HG03558 (cell line): ENCODE results near the gene NOS1.
"Not testable (repeated sequence)": the region's sequence is repeated elsewhere in the genome, so short reads cannot be mapped to it uniquely, and the experiment has no call there.

Source experiments
- ATAC-seq: cut with Tn5 transposase; IDR thresholded peaks from one replicate; pipeline ENCODE4 v1.9.1; 2021; ENCODE audit warnings: moderate number of reproducible peaks; ENCODE audit not compliant: unreplicated experiment; ENCODE audit errors: extremely low read depth

The NOS1 gene

DNA sequence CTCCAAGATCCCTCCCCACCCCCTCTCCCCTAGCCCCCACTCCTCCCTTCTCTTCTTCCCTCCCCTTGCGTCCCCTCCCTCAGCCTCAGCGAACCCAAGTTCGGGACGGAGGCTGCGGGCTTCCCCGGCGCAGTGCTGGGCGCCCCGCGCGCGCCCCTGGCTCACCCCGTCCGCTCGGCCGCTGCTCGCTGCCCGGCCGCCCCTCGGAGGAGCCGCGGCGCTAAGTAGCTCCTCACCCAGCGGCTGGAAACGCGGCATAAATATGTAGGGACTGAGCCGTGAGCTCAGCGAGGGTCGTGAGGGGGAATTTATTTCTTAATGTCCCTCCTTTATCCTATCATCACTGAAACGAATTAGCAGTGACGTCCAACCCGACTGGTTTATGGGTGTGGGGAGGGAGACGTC is at the start of gene NOS1:
Gene NOS1 (minus strand): TSS at position 280 of the 405 bp plus-strand sequence. CDS start 30,557 bp downstream, outside the sequence.
- no peak for ATAC-seq

DNA sequence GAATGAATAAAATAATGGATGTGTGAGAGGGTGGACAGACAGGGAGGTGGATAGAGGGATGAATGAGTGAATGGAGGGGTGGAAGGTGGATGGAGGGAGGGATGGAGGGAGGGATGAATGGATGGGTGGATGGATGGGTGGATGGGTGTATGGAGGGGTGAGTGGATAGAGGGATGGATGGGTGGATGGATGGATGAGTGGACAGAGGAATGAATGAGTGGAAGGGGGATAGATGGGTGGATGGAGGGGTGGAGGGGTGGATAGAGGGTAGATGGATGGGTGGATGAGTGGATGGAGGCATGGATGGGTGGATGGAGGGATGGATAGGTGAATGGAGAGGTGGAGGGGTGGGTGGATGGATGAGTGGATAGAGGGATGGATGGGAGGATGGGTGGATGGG is 47.9 kb upstream of the NOS1 start:
- ATAC-seq, result no peak

DNA sequence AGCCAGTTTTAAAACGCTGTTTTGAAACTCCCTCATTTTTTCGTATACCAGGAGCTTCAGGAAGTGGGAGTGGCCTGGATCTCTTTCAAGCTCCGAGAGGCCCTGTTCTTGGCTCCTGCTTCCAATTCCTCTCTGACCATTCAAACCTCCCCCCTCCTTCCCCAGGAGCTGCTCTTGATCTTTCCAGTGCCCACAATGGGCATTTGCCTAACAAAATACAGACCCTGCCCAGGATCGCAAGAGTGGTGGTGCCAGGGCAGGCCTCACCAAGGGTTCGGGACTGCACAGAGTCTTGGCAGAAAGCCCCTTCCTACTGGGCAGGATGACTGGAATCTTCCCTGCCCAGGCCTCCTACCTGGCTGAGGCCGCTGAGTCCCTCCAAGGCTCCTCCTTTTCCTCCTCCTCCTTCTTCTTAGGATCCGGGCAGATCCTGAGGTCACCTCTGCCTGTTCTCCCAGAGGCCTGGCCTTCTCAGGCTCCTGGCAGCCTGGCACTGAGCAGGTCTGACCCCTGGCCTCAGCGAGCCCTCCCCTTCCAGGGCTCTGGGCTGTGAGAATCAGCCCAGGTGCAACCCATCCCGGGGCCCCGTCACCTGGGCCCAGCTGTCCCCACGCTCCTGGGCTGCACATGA is 46.9 kb upstream of the NOS1 start:
- no peak for ATAC-seq

DNA sequence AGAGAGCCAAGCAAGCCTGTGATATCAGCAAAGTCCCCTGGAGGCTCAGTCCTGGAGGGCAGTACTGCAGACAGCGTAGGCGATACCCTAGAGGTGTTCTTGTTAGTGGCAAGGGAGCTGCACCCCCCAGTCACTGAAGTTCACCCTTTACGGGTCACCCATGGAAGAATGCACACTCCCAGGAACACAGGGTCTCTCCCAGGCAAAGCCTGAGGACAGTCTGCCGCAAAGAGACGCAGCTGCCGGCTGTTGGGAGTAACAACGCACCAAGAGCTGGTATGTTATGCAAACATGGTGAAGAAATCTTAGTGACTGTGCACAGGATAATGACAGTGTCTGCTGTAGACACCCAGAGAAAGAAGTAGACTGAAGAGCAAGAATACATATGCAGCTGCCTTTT is 43.5 kb upstream of the NOS1 start:
- ATAC-seq, result no peak

DNA sequence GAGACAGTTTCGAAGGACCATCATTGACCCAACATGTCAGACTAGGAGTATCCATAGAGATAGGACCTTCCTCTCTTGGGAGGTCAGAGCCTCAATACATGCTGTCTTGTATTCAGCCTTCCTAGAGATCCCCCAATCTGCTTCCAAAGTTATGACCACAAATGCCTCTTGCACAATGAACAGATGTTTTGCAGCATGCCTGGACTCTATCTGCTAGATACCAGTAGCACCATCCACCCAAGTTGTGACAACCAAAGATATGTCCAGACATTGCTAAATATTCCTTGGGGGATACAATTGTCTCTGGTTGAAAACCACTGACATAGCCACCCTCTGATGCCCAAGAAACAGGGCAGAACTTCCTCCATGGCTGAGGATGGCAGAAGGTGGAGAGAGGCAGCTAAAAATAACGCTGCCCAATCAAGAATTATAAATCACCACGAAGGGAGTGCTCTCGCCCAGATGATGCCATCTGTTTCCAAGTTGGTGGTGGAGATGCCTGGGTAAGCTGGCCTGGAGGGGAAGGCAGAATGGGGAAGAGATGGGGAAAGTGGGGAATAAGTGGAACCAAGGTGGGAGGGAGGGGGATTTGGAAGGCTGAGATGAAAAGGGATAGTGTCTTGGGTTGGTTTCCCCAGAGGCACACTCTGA is 42.9 kb upstream of the NOS1 start:
- ATAC-seq, result no peak

DNA sequence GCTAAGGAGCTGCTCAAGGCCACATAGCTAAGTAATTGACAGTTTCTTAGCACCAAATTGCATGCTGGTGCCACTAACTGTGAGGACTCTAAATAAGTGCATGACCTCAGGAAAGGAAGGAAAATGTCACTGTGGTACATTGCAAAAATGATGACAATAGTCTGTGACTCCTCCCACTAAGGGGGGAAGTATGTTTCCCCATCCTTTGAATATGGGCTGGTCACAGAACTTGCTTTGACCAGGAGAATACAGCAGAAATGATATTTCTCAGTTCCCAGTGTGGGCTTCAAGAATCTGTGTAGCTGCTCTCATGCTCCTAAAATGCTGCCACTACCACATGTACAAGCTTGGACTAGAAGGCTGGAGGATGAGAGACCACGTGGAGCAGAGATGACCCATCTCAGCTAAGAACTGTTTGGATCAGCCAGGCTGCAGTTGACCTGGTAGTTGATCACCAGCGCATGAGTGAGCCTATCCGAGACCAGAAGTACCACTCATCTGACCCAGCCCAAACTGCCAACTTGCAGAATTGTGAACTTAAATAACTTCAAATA is 42.2 kb upstream of the NOS1 start:
- ATAC-seq, result no peak

DNA sequence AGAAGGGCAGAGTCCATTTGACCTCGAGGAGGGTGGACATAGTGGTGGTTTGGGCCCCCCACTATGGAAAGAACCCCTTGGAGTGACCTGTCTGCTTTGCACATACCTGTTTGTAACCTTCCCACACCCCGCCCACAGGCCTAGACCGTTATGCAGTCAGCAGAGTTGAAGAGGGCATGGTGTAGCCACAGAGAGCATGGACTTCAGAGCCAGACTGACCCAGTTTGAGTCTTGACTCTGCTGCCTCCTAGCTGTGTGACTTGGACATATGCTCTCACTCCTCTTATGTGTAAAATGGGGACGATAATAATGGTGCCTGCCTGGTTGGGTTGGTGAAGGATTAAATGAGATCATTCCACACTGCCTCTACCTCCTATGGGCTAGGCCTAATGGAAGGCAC is 40.9 kb upstream of the NOS1 start:
- no peak for ATAC-seq

DNA sequence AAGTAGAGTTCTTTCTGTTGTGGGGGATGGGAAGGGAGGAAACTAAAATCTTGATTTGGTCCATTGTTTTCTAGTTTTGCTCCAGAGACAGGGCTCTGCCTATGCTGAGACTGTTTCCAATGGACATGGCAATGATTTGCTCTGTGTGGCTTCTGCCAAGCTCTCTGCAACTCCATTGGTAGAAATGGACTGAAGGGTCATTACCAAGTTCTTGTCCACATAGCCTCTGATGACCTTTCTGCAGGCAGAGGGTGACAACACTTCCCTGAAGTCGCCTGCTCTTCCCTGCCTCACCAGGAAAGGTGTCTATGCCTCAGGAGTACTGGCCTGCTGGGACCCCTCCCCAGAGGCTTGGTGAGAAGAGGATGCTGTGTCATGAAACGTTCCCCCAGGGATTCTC is 39.5 kb upstream of the NOS1 start:
- ATAC-seq, result no peak

DNA sequence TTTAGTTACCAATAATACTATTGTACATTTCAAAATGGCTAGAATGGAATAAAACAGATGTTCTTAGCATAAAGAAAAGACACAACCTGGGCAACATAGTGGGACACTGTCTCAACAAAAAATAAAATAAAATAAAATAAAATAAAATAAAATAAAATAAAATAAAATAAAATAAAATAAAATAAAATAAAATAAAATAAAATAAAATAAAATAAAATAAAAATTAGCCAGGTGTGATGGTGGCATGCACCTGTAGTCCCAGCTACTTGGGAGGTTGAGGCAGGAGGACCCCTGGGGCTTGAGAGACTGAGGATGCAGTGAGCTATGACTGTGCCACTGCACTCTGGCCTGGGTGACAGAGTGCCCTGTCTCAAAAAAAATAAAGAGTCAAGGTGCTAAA is 37.1 kb upstream of the NOS1 start:
- not testable (repeated sequence) for ATAC-seq

DNA sequence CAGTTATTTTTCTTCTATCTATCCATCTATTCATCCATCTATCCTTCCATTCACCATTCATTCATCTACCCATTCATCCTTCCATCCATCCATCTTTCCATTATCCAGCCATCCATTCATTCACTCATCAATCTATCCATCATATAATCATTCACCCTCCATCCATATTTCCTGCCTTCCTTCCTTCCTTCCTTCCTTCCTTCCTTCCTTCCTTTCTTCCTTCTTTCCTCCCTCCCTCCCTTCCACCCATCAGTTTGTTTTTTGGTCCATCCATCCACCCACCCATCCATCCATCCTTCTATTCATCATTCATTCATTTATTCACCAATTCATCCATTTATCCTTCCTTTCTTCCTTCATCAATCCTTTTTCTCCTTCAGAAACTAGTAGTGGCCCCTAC is 34.3 kb upstream of the NOS1 start:
- ATAC-seq, result no peak

DNA sequence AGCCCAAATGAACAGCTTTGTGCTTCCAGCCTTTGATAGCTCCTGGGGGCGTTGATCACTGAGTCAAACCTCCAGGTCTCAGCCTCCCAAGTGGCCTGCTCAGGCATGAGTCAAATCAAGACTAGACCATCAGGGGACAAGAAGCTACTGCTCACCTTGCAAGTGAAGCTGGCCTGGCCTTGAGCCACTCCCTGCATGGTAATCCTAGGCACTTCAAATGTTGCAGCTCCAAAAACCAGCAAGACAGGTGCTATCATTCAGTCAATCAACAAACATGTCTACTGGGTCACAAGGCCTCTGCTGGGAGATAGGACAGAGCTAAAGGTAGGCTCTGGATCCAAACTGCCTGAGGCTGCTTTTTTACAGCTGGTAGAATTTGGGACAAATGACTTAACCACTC is 33.1 kb upstream of the NOS1 start:
- no peak for ATAC-seq

DNA sequence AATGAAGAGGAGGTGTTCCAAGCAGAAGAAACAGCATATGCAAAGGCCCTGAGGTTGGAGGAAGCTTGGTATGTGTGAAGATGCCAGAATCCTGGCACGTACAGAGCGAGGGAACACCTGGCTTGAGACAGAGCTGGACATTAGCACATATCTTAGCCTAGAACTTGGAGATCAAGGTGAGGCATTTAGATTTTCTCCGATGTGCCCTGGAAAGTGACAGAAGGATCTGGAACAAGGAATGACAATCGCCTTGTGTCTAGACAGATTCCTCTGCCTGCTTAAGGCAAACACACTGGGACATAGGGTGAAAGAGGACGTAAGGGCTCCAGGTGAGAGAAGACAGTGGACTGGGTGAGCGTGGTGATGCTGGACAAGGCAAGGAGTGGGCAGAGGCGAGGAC is 32.2 kb upstream of the NOS1 start:
- ATAC-seq, result no peak

DNA sequence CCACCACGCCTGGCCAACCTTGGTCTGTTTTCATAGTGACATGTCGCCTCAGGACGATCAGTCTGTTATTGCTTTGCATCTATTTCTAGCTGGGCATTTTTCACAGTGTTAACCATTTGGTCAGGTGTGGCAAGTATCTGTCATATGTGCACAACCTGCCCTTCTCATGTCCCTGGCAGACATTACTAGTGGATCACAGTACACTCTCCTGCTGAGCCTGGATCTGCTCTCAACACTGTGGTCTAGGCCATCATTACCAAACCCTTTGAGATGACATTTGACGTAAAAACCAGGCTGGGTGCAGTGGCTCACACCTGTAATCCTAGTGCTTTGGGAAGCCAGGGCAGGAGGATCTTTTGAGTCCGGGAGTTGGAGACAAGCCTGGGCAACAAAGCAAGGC is 29.4 kb upstream of the NOS1 start:
- no peak for ATAC-seq

DNA sequence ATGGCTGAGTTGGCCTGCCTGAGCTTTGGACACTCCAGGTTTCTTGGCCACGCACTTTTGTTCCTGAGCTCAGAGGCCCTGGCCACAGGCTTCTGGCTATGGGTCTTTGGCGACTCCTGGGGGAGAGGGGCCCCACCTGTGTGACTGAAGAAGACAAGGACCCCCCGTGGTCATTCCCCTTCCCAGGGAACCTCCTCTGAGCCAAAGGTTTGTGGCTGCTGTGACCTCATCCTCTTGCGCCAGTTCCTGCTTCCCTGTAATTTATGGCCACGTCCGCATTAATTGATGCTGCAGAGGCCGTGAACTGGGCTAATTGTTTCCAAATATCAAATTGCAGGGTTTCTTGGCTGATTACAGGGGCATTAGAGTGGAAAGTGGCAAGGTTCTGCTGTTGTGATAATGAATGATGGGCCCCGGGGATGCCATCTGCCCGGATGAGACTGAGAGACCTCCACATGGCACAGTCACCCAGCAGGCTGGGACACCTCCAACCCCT is 27.6 kb upstream of the NOS1 start:
- ATAC-seq, result no peak

DNA sequence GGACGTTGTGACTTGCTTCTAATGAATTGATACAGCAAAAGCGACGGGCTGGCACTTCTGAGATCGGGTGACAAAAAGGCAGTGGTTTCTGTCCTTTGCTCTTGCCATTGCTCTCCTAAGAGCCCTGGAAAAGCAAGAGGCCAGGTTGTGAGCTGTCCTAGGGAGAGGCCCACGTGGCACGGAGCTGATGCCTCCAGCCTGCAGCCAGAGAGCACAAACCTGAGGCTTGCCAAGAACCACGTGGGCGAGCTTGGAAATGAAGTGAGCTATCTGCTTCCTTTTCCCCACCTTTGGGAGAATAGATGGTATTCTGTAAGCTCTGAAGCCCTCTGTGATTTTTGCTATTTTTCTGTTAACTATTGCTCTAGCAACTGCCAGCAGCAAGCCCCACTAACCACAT is 26.4 kb upstream of the NOS1 start:
- ATAC-seq, result no peak

DNA sequence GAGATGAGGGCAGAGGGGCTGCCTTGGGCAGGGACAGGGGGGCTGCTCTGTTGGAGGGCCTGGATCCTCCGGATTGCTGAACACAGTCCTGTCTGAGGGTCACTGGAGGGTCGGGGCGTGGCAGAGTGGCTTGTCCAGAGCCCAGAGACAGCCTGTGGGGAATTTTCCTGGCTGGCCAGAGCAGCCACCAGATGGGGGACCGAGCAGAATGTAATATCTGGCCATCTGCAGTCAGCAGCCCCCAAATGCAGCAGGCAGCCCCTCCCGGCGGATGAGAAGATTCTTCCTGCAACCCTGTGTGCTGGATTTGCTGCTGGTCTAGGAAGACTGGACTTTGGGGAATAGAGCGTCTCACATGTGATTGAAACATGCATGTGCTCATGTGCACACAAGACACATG is 23.3 kb upstream of the NOS1 start:
- ATAC-seq, result no peak

DNA sequence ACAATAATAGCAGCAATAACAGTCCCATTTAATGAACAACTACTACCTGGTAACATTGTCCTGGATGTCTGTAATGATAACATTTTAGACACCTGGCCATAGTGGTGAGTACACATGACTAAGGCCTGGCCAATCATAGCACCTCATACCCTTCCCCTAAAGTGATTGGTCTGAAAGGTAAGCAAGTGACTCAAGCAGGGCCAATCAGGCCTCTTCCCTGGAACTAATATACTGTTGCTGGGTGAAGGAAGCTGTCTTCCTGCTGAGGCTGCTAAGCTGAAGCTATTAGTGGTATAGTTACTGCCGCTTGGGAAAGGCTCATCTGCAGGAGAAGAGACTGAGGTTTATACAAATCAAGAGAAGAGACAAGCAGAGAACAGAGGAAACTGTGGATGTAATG is 18.7 kb upstream of the NOS1 start:
- no peak for ATAC-seq

DNA sequence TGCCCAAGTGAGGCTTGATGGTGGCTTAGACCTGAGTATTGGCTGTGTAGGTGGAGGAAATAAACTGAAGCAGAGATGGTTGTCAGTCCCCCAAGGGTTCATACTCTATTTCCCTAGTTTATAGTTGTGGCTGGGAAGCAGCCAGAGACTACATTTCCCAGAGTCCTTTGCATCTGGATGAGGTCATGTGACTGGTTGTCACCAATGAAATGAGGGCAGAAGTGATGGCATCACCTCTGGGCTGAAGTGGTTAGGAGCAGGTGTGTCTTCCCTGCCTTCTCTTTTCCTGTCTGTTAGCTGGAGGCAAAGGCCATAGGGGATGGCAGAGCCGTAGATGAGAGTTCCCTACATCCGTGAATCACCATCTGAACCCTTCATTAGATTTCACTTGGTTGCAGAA is 16.3 kb upstream of the NOS1 start:
- ATAC-seq, result no peak

DNA sequence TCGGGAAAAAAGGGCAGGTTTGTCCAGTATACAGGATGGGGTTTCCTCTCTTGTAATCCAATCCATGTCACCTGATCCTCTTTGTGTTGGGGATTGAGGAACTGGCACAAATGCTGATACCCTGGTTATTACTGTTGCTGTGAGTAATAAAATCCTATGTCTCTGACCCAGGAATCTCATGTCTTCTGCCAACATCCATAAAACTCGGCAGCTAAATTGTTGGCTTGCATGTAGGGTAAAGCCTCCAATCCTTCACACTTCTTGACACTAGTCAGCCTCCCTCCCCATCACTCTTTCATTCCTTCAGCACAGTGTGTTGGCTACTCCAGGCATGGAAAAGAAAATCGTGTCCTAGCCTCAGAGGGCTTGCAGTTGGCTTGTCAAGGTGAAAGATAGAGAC is 9.2 kb upstream of the NOS1 start:
- no peak for ATAC-seq

DNA sequence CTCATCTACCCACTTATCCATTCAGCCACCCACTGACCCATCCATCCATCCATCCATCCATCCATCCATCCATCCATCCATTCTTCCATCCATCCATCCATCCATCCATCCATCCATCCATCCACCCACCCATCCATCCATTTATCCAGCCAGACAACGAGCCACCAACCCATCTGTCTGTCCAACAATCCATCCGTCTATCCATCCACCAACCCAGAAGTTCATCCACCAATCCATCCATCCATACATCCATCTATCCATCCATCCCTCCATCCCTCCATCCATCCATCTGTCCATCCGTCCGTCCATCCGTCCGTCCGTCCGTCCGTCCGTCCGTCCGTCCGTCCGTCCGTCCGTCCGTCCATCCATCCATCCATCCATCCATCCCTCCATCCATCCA is 8.6 kb upstream of the NOS1 start:
- ATAC-seq, result not testable (repeated sequence)

DNA sequence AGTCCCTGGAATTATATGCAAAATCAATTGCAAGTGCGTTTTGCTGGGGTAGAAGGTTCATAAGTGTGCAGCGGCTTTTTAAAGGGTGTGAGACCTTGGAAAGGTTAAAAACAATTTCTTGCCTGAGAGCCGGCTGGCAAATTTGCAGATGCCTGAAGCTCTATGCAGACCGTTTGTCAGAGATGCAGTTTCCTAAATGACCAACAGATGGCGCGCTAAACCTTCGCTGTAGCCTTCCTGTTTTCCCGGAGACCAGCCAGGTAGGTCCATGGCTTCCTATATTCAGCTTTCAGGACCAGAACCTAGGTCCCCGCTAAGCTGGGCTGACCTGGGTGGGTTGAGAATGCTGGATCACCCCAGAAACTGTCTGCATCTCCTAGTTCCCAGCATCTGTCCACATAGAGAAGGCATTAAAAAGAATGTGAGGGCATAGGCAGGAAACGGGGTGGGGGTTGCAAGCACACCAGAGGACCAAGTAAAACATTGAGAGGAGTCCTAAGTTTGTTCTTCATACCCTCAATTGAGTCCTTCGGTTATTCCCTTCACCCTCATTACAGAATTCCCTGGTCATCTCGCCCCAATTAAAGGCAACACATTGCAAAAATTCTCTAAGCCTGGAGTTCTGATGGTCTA is 5.7 kb upstream of the NOS1 start:
- ATAC-seq, result no peak
